ENCODE data around the gene MRFAP1L1.
"Not testable (repeated sequence)": the region's sequence is repeated elsewhere in the genome, so short reads cannot be mapped to it uniquely, and the experiment has no call there.

Gene MRFAP1L1

DNA sequence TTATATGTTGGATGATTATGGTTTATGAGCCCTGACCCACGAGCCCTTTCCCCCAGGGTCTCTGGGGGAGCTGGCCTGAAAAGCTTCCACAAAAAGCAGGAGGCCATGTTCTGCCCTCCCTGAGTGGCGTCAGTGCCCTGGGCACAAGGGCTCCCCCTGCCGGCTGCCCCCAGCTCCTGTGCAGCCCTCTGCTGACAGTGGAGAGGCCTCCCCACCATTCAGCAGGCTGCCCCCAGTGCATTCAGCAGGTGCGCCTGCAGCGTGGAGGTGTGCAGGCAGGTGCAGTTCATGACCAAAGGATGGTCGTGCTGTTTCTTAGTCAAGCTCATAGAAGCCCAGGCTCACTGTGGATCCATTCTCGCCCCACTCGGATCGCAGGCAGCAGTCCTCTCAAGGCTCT, 28.5 kb downstream of the MRFAP1L1 start:
- H3K4me1 Mint-ChIP-seq = peaks cover 9% of the 10 kb centered on the region
- H3K36me3 Mint-ChIP-seq = peaks cover 14% of the 10 kb centered on the region
- H3K9me3 Mint-ChIP-seq = peaks cover 2% of the 10 kb centered on the region
- ATAC-seq (ENCODE audit: low read depth) (no peak), DNase-seq (ENCODE audit: low spot score in 2 of 2) (no peak)
- H3K27me3 Mint-ChIP-seq = no peaks in the 10 kb centered on the region
- H3K27ac Mint-ChIP-seq = no peak overlapping the region
- no peak overlapping the region for H3K4me3 Mint-ChIP-seq

GRCh38 chr4:6680372-6681034, 29.2 kb downstream of the MRFAP1L1 start:
- no peak overlapping the region for H3K4me3 Mint-ChIP-seq
- H3K27ac Mint-ChIP-seq = no peak overlapping the region
- no peaks in the 10 kb centered on the region for H3K27me3 Mint-ChIP-seq
- H3K9me3 Mint-ChIP-seq = peaks cover 2% of the 10 kb centered on the region
- H3K4me1 Mint-ChIP-seq = peaks cover 10% of the 10 kb centered on the region
- ATAC-seq (ENCODE audit: low read depth) (no peak), DNase-seq (ENCODE audit: low spot score in 2 of 2) (no peak)
- peaks cover 18% of the 10 kb centered on the region for H3K36me3 Mint-ChIP-seq

DNA sequence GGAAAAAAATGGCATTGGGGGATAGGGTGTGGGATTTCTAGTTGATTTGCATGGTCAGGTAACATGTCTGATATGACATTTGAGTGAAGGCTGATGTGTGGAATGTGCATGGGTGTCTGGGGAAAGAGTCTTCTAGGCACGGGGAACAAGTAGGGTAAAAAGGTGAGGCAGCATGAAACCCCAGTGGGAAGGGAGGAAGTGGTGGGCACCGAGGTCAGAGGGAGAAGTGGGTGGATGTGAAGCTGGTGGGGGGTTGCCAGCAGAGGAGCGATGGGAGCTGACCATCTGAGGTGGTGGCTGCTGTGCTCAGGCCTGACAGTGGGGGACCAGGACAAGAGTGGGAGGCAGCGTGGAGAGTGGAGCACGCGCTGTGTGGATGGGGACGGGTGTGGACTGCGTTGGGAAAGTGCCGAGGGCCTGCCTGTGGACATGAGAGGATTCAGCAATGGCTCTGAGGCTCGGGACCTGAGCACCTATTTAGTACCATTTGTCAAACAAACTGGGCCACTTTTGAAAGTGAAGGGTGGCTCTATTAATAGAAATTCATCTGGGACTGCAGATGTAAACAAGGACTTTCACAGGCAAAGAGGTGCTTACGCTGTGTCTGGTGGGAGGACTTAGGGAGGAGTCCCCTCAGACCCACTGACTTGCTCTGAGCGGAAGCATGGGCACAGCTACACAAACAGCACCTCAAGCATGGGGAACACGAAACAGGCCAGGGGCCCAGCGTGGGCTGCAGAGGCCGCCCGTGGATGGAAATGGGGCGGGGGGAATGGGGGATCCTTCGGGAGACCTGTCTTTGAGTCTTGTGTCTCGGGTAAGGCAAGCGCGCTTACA, 32.7 kb downstream of the MRFAP1L1 start:
- peak overlapping the region; percentile 9 for H3K27ac Mint-ChIP-seq
- no peak for DNase-seq (ENCODE audit: low spot score in 2 of 2)
- peaks cover 25% of the 10 kb centered on the region for H3K4me1 Mint-ChIP-seq
- no peaks in the 10 kb centered on the region for H3K27me3 Mint-ChIP-seq
- ATAC-seq (ENCODE audit: low read depth) = no peak
- peaks cover 2% of the 10 kb centered on the region for H3K9me3 Mint-ChIP-seq
- H3K4me3 Mint-ChIP-seq = peak overlapping the region; percentile 18
- peaks cover 21% of the 10 kb centered on the region for H3K36me3 Mint-ChIP-seq

- peak; percentile 34 to 35 for DNase-seq (ENCODE audit: low spot score in 2 of 2)
- Mint-ChIP-seq H3K27ac (peak overlapping the region; percentile 95), H3K9me3 (no peaks in the 10 kb centered on the region), H3K27me3 (no peaks in the 10 kb centered on the region), H3K4me1 (peaks cover 25% of the 10 kb centered on the region), H3K36me3 (peaks cover 17% of the 10 kb centered on the region), H3K4me3 (peak overlapping the region; percentile 92)
- ATAC-seq (ENCODE audit: low read depth) = peak; percentile 26
Measured at GRCh38 chr4:6674500-6675149, 35.0 kb downstream of the MRFAP1L1 start.

GRCh38 chr4:6673660-6674499, 35.8 kb downstream of the MRFAP1L1 start:
- Mint-ChIP-seq H3K36me3 (peaks cover 16% of the 10 kb centered on the region), H3K4me3 (peak overlapping the region; percentile 92), H3K27ac (peak overlapping the region; percentile 95), H3K27me3 (no peaks in the 10 kb centered on the region), H3K4me1 (peaks cover 25% of the 10 kb centered on the region), H3K9me3 (no peaks in the 10 kb centered on the region)
- ATAC-seq (ENCODE audit: low read depth) = peak; percentile 88
- DNase-seq (ENCODE audit: low spot score in 2 of 2) = peak; percentile 80 to 93

DNA sequence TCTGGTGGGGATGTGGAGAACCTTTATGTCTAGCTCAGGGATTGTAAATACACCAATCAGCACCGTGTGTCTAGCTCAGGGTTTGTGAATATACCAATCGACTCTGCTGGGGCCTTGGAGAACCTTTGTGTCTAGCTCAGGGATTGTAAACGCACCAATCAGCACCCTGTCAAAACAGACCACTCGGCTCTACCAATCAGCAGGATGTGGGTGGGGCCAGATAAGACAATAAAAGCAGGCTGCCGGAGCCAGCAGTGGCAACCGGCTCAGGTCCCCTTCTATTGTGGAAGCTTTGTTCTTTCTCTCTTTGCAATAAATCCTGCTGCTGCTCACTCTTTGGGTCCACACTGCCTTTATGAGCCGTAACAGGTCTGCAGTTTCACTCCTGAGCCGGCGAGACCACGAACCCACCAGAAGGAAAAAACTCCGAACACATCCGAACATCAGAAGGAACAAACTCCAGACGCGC, 36.4 kb downstream of the MRFAP1L1 start:
- peak in 1 of 2 donors; percentile 9 for DNase-seq (ENCODE audit: low spot score in 2 of 2)
- H3K27ac Mint-ChIP-seq = peak overlapping the region; percentile 95
- peaks cover 16% of the 10 kb centered on the region for H3K36me3 Mint-ChIP-seq
- H3K4me3 Mint-ChIP-seq = peak overlapping the region; percentile 92
- not testable (repeated sequence) for H3K9me3 Mint-ChIP-seq; H3K27me3 Mint-ChIP-seq; ATAC-seq (ENCODE audit: low read depth)
- peaks cover 22% of the 10 kb centered on the region for H3K4me1 Mint-ChIP-seq

DNA sequence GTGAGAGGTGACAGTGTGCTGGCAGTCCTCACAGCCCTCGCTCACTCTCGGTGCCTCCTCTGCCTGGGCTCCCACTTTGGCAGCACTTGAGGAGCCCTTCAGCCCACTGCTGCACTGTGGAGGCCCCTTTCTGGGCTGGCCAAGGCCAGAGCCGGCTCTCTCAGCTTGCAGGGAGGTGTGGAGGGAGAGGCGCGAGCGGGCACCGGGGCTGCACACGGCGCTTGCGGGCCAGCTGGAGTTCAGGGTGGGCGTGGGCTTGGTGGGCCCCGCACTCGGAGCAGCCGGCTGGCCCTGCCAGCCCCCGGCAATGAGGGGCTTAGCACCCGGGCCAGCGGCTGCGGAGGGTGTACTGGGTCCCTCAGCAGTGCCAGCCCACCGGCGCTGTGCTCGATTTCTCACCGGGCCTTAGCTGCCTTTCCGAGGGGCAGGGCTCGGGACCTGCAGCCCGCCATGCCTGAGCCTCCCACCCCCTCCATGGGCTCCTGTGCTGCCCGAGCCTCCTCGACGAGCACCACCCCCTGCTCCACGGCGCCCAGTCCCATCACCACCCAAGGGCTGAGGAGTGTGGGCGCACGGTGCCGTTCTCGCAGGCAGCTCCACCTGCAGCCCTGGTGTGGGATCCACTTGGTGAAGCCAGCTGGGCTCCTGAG, 37.0 kb downstream of the MRFAP1L1 start:
- not testable (repeated sequence) for H3K4me3 Mint-ChIP-seq, H3K27ac Mint-ChIP-seq

DNA sequence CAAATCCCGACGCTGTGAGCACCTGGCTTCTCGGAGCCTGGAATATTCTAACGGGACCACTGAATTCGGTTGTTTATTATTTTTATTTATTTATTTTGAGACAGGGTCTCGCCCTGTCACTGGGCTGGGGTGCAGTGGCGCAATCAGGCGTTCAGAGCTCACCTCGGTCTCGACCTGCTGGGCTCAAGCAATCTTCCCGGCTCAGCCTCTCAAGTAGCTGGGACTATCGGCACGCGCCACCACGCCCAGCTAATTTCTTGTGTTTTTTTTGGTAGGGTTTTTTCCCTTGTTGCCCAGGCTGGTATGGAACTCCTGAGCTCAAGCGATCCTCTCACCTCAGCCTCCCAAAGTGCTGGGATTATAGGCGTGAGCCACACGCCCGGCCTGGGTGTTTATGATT, 37.5 kb downstream of the MRFAP1L1 start:
- no peak overlapping the region for H3K27ac Mint-ChIP-seq
- no peak for DNase-seq (ENCODE audit: low spot score in 2 of 2)
- no peak overlapping the region for H3K4me3 Mint-ChIP-seq
- no peaks in the 10 kb centered on the region for H3K9me3 Mint-ChIP-seq
- ATAC-seq (ENCODE audit: low read depth) = no peak
- peaks cover 16% of the 10 kb centered on the region for H3K36me3 Mint-ChIP-seq
- H3K4me1 Mint-ChIP-seq = peaks cover 22% of the 10 kb centered on the region
- no peaks in the 10 kb centered on the region for H3K27me3 Mint-ChIP-seq

More for the DNA sequence above, 37.0 kb downstream of the MRFAP1L1 start:
- Mint-ChIP-seq H3K36me3 (peaks cover 16% of the 10 kb centered on the region), H3K4me1 (peaks cover 22% of the 10 kb centered on the region)
- not testable (repeated sequence) for DNase-seq (ENCODE audit: low spot score in 2 of 2); ATAC-seq (ENCODE audit: low read depth); H3K9me3 Mint-ChIP-seq; H3K27me3 Mint-ChIP-seq

DNA sequence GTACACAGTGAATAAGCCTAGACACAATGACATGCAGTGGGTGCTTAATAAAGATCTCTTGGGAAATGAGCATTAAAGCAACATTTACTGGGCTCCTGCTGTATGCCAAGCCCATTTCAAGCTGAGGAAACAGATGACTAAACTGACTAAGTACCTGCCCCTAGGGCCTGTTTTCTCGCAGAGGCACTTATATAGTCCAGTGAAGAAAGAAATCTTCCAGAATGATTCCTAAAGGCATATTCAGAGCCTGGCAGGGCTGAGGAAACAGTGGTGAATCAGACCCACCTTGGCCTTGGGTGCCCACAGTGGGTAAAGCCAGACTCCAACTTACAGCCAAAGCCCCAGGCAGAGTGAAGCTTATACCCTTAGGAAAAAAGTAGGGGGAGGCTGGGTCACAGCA, 38.0 kb downstream of the MRFAP1L1 start:
- DNase-seq (ENCODE audit: low spot score in 2 of 2) (no peak), ATAC-seq (ENCODE audit: low read depth) (no peak)
- H3K4me3 Mint-ChIP-seq = no peak overlapping the region
- H3K4me1 Mint-ChIP-seq = peaks cover 19% of the 10 kb centered on the region
- no peaks in the 10 kb centered on the region for H3K27me3 Mint-ChIP-seq
- no peak overlapping the region for H3K27ac Mint-ChIP-seq
- H3K36me3 Mint-ChIP-seq = peaks cover 14% of the 10 kb centered on the region
- H3K9me3 Mint-ChIP-seq = no peaks in the 10 kb centered on the region

DNA sequence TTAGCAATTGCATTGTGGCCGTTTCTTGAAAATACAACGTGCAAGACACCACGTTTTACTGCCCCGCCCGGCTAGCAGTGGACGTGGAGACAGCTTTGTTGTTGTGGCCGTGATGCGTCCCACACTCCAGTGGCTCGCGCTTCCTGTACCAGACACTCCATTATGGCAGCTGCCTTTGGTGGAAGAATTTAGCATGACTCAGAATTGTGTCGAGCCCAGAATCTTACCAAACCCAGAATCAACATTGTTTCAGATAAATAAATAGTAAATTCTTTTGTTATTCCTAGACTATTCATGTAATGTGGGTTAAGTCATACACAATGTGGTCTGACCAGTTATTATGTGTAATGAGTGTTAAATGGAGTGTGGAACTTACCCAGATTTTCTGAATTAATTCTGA, 41.3 kb downstream of the MRFAP1L1 start:
- H3K9me3 Mint-ChIP-seq = peaks cover 2% of the 10 kb centered on the region
- H3K27ac Mint-ChIP-seq = no peak overlapping the region
- H3K36me3 Mint-ChIP-seq = peaks cover 4% of the 10 kb centered on the region
- no peak for DNase-seq (ENCODE audit: low spot score in 2 of 2)
- peaks cover 1% of the 10 kb centered on the region for H3K4me1 Mint-ChIP-seq
- no peak for ATAC-seq (ENCODE audit: low read depth)
- no peak overlapping the region for H3K4me3 Mint-ChIP-seq
- H3K27me3 Mint-ChIP-seq = peaks cover 2% of the 10 kb centered on the region

DNA sequence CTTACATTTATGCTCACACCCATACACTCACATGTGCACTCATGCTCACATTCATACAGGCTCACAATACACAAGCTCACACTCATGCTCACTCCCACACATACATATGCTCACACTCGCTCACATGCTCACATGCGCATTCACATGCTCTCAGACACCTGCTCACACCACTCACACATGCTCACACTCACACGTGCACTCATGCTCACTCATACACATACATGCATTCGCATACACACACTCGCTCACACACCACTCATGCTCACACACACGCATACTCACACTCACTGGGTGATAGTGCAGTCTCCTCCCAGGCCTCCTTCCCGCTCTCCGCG, 44.4 kb downstream of the MRFAP1L1 start:
- no peak for ATAC-seq (ENCODE audit: low read depth)
- Mint-ChIP-seq H3K27ac (no peak overlapping the region), H3K27me3 (peaks cover 18% of the 10 kb centered on the region), H3K4me1 (peaks cover 2% of the 10 kb centered on the region), H3K4me3 (no peak overlapping the region), H3K36me3 (peaks cover 5% of the 10 kb centered on the region), H3K9me3 (peaks cover 2% of the 10 kb centered on the region)
- DNase-seq (ENCODE audit: low spot score in 2 of 2) = no peak

GRCh38 chr4:6663596-6664393, 45.9 kb downstream of the MRFAP1L1 start:
- H3K36me3 Mint-ChIP-seq = peaks cover 3% of the 10 kb centered on the region
- ATAC-seq (ENCODE audit: low read depth) (no peak), DNase-seq (ENCODE audit: low spot score in 2 of 2) (no peak)
- no peak overlapping the region for H3K27ac Mint-ChIP-seq
- H3K4me1 Mint-ChIP-seq = peaks cover 2% of the 10 kb centered on the region
- H3K9me3 Mint-ChIP-seq = peaks cover 2% of the 10 kb centered on the region
- peaks cover 24% of the 10 kb centered on the region for H3K27me3 Mint-ChIP-seq
- peak overlapping the region; percentile 65 for H3K4me3 Mint-ChIP-seq

All from memory B cell (primary cell).